NCI-H446 treated with DMSO at 0.1 percent for 48 hours (cell line): ENCODE measurements around the gene ZNF878.

Experiments
- DNase-seq: peaks from one replicate; lab custom pipeline; 2025; lab: John Stamatoyannopoulos, UW

Gene ZNF878

GRCh38 chr19:12034620-12035019 is 18.1 kb downstream of the ZNF878 start:
- no peak for DNase-seq

GRCh38 chr19:12034198-12034597 is 18.6 kb downstream of the ZNF878 start:
- no peak for DNase-seq

DNA sequence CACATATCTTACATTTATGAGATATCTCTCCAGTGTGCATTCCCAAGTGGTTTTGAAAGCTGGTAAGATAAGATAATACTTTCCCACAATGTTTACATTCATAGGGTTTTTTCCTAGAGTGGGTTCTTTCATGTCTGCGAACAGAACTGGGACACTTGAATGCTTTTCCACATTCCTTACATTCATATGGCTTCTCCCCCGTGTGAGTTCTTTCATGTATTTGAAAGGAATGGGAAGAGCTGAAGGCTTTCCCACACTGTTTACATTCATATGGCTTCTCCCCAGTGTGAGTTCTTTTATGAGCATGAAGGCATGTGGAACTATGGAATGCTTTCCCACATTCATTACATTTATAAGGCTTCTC is 37.0 kb downstream of the ZNF878 start:
- DNase-seq, result no peak

DNA sequence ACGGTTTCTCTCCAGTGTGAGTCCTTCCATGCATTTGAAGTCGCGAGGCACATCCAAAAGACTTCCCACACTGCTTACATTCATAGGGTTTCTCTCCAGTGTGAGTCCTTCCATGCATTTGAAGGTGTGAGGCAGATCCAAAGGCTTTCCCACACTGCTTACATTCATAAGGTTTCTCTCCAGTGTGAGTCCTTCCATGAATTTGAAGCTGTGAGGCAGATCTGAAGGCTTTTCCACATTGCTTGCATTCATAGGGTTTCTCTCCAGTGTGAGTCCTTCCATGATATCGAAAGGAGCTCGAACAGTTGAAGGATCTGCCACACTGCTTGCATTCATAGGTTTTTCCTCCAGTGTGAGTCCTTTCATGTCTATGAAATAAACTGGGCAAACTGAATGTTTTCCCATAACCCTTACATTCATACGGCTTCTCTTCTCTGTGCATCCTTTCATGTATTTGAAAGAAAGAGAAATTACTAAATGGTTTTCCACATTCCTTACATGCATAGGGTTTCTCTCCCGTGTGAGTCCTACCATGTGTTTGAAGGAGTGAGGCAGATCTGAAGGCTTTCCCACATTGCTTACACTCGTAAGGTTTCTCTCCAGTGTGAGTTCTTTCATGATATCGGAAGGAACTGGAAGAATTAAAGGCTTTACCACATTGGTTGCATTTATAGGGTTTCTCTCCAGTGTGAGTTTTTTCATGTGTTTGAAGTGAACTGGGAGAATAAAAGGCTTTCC is 37.6 kb downstream of the ZNF878 start:
- DNase-seq, result no peak

GRCh38 chr19:12000152-12000981 is 52.4 kb downstream of the ZNF878 start:
- no peak for DNase-seq

DNA sequence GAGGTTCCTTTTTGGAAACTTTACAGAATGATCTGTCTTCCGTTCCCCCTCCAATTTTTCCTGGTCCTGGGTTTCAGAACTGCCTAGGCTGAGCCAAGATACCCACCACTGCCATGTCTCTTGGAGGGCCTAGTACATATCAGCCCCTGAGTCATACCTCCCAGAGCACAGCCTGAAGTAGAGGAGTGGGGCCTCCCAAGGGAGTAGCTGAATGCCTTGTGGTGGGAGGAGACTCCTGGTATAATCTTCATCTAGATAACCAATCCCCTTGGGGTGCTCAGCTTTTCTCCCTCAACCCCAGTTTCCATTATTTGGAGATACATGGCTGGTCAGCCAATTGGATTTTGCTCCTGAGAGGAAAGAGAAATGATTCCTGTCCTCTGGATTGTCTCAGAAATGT is 57.6 kb downstream of the ZNF878 start:
- DNase-seq, result no peak
